DND-41 (cell line): ENCODE results near the gene PTGES.

Experiments used
- EZH2 ChIP-seq: IDR thresholded peaks from 3 replicates; pipeline ENCODE4 v1.6.1; 2012; ENCODE audit warnings: borderline replicate concordance, low read depth, mild to moderate bottlenecking, moderate library complexity, low read length, inconsistent platforms; ENCODE audit not compliant: severe bottlenecking
- TF ChIP-seq, protein P1 (sequence below): IDR thresholded peaks from 2 replicates; pipeline ENCODE4 v1.5.1; 2012; ENCODE audit warnings: borderline replicate concordance, low read length, moderate library complexity, mild to moderate bottlenecking; ENCODE audit not compliant: poor library complexity, severe bottlenecking; ENCODE audit errors: extremely low read depth

DNA sequence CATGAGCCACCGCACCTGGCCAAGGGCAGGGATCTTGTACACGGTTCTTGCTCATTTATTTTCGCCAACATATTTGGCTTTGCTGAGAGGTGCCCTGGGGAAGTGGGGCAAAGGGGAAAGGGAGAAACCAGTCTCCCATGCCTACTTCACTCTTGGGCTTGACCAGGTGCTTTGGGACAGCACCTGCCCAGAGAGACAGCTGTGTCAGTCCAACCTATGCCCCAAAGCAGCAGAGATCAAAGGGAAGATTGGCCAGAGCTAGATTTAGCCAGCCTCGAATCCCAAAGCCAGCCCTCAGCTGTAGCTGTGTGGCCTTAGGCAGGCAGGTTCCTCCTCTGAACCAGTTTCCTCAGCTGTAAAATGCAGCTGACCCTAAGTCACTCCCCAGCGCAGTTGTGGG lies 2.3 kb upstream of the PTGES start:
- TF ChIP-seq, protein P1, sequence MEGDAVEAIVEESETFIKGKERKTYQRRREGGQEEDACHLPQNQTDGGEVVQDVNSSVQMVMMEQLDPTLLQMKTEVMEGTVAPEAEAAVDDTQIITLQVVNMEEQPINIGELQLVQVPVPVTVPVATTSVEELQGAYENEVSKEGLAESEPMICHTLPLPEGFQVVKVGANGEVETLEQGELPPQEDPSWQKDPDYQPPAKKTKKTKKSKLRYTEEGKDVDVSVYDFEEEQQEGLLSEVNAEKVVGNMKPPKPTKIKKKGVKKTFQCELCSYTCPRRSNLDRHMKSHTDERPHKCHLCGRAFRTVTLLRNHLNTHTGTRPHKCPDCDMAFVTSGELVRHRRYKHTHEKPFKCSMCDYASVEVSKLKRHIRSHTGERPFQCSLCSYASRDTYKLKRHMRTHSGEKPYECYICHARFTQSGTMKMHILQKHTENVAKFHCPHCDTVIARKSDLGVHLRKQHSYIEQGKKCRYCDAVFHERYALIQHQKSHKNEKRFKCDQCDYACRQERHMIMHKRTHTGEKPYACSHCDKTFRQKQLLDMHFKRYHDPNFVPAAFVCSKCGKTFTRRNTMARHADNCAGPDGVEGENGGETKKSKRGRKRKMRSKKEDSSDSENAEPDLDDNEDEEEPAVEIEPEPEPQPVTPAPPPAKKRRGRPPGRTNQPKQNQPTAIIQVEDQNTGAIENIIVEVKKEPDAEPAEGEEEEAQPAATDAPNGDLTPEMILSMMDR = no peak
- no peak for TF ChIP-seq EZH2
